ENCODE data around the gene OMD. TPM values are rescaled to one million over a fixed set of nuclear protein-coding genes. Genes with fewer than 3 reads are reported as not detected.

The OMD gene
- polyA plus RNA-seq, 1 donor from 2014 or later, result not detected

- Histone ChIP-seq H3K4me3 (ENCODE audit: low read length) (no peak overlapping the region), H3K27ac (ENCODE audit: low read length) (no peak overlapping the region), H3K4me2 (ENCODE audit: low read length) (no peak overlapping the region)
These were observed 8.8 kb upstream of the OMD start for GRCh38 chr9:92432972-92433548.

GRCh38 chr9:92432350-92432749 lies 8.1 kb upstream of the OMD start:
- Histone ChIP-seq H4K20me1 (ENCODE audit: insufficient read depth) (no peaks in the 10 kb centered on the region), H3K9ac (ENCODE audit: low read length) (no peak overlapping the region), H3K27ac (ENCODE audit: low read length) (no peak overlapping the region), H3K79me2 (replicated peaks; ENCODE audit: insufficient read depth, low read length) (no peaks in the 10 kb centered on the region), H3K9me2 (ENCODE audit: insufficient read depth, low read length) (no peaks in the 10 kb centered on the region), H3K9me3 (ENCODE audit: low read length) (no peaks in the 10 kb centered on the region), H3K4me2 (ENCODE audit: low read length) (no peak overlapping the region), H3K4me3 (ENCODE audit: low read length) (no peak overlapping the region), H3K27me3 (ENCODE audit: insufficient read depth, low read depth, low read length) (no peaks in the 10 kb centered on the region), H3F3A (ENCODE audit: insufficient read depth, low read length, poor library complexity, severe bottlenecking) (no peaks in the 10 kb centered on the region), H2AFZ (ENCODE audit: low read depth, low read length) (no peak overlapping the region), H3K36me3 (ENCODE audit: insufficient read depth, low read length) (no peaks in the 10 kb centered on the region)
- no peak for TF ChIP-seq MXI1 (conservative IDR thresholded peaks at IDR 0.05; ENCODE audit: poor library complexity, severe bottlenecking)
- TF ChIP-seq REST (IDR thresholded peaks at IDR 0.05; ENCODE audit: borderline replicate concordance), result no peak
- TF ChIP-seq TAF1 (IDR thresholded peaks at IDR 0.05; ENCODE audit: low read depth), result no peak
- TF ChIP-seq RAD21 (conservative IDR thresholded peaks at IDR 0.05), result no peak
- no peak for TF ChIP-seq CTCF (IDR thresholded peaks at IDR 0.05; ENCODE audit: poor library complexity, severe bottlenecking)
- no peak for TF ChIP-seq SMC3 (conservative IDR thresholded peaks at IDR 0.05; ENCODE audit: poor library complexity)
- TF ChIP-seq EZH2 (IDR thresholded peaks at IDR 0.05; ENCODE audit: borderline replicate concordance, insufficient read depth, low read length, poor library complexity, severe bottlenecking), result no peak
- no peak for TF ChIP-seq POLR2AphosphoS5 (IDR thresholded peaks at IDR 0.05)
- no peak for TF ChIP-seq EP300 (conservative IDR thresholded peaks at IDR 0.05; ENCODE audit: poor library complexity, severe bottlenecking)

More at GRCh38 chr9:92432972-92433548, 8.8 kb upstream of the OMD start:
- Histone ChIP-seq H3K9me2 (ENCODE audit: insufficient read depth, low read length) (no peaks in the 10 kb centered on the region), H3K36me3 (ENCODE audit: insufficient read depth, low read length) (no peaks in the 10 kb centered on the region), H3K79me2 (replicated peaks; ENCODE audit: insufficient read depth, low read length) (no peaks in the 10 kb centered on the region), H4K20me1 (ENCODE audit: insufficient read depth) (no peaks in the 10 kb centered on the region), H3K9me3 (ENCODE audit: low read length) (no peaks in the 10 kb centered on the region), H3K27me3 (ENCODE audit: insufficient read depth, low read depth, low read length) (no peaks in the 10 kb centered on the region), H3F3A (ENCODE audit: insufficient read depth, low read length, poor library complexity, severe bottlenecking) (no peaks in the 10 kb centered on the region), H2AFZ (ENCODE audit: low read depth, low read length) (no peak overlapping the region), H3K9ac (ENCODE audit: low read length) (no peak overlapping the region)
- no peak for TF ChIP-seq RAD21 (conservative IDR thresholded peaks at IDR 0.05)
- no peak for TF ChIP-seq TAF1 (IDR thresholded peaks at IDR 0.05; ENCODE audit: low read depth)
- no peak for TF ChIP-seq MXI1 (conservative IDR thresholded peaks at IDR 0.05; ENCODE audit: poor library complexity, severe bottlenecking)
